ENCODE results near the gene CCL25.
"Not testable (repeated sequence)": the region's sequence is repeated elsewhere in the genome, so short reads cannot be mapped to it uniquely, and the experiment has no call there.

CCL25 gene, protein sequence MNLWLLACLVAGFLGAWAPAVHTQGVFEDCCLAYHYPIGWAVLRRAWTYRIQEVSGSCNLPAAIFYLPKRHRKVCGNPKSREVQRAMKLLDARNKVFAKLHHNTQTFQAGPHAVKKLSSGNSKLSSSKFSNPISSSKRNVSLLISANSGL

DNA sequence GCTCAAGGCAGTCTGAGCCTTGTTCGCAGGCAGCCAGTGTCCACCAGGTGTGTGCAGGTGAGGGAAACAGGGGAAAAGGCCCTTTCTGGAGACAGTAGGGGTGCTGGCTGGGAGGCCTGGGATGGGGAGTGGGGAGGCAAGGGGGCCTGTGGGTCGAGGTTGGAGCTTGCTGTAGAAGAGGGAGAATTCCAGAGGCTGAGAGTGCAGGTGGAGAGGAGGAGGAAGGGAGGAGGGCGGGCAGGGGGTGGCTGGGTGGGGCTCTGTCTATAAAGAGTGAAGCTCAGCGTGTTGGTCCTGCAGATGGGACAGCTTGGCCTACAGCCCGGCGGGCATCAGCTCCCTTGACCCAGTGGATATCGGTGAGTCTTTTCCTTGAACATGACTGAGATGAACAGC, at the start of gene CCL25:
CCL25 (plus strand) TSS at position 297 of the 396 bp plus-strand sequence. CDS start 290 bp downstream, outside the sequence.
- no peak for DNase-seq (ENCODE audit: low read depth, low spot score)

DNA sequence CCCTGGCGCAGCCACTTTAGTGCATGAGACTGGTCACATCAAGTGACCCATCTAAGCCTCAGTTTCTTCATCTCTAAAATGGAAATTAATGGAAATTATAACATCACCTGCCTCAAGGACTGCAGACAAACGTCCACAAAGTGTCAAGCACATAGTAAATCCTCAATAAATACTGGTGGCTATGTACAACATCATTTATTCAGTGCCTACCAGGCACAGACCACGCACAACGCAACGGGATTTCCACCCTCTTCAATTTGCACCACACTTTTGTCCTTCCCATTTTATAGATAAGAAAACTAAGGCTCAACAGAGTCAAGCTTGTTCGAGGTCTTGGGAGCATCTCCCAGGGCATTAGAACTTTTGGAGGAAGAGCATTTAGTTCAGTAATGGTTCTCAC, 48.6 kb upstream of the CCL25 start:
- DNase-seq (ENCODE audit: low read depth, low spot score), result no peak

- DNase-seq (ENCODE audit: low read depth, low spot score), result peak; percentile 51
Observed at GRCh38 chr19:8004723-8005513, 47.6 kb upstream of the CCL25 start.

DNA sequence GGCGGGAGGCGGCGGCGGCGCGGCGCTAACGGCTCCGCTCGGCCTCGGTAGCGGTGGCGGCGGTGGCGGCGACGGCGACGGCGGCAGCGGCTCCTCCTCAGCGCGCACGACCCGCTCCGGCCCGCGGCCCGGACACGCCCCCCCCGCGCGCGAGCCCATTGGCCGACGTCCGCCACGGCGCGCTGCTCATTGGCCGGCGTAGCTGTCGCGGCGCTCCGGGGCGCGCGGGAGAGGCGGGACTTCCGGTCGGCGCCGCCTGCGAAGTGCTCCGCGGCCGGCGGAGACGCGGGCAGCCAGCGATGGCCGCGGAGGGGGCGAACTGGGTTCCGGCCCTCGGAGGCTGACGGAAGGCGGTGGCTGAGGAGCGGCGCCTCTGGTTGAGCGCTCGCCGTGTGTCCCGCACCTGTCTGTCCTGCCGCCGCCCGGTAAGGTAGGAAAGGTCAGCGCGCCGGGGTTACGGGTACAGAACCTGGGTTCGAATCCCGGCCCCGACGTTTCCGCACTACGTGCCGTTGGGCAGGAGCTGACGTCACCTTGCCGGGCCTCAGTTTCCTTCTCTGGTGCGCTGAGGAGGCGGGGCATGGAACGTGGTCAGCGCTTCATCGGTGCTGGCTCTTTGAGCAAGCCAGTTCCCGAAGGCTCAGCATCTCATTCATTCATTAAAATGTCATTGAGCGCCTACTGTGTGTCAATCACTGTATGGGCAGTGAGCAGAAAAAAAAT, 46.9 kb upstream of the CCL25 start, which contains the start of gene ELAVL1:
ELAVL1 (minus strand) TSS at position 108 of the 723 bp plus-strand sequence. CDS start 13,826 bp downstream, outside the sequence.
- DNase-seq (ENCODE audit: low read depth, low spot score), result peak; percentile 98

DNA sequence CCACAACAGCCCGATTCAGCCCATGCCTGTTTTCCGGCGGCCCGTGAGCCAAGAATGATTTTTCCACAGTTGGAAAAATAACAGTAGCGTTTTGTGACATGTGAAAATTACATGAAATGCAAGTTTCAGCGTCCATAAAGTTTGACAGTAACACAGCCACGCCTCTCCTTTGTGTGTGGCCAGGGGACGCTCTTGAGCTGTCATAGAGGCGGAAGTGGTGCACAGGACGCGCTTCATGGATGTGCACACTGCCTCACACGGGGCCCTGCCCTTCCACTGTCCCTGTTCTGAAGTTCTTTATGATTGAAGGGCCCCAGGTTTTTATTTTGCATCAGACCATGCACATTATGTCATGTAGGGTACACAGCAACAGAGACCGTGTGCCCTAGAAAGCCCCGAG, 34.8 kb upstream of the CCL25 start:
- DNase-seq (ENCODE audit: low read depth, low spot score), result no peak

DNA sequence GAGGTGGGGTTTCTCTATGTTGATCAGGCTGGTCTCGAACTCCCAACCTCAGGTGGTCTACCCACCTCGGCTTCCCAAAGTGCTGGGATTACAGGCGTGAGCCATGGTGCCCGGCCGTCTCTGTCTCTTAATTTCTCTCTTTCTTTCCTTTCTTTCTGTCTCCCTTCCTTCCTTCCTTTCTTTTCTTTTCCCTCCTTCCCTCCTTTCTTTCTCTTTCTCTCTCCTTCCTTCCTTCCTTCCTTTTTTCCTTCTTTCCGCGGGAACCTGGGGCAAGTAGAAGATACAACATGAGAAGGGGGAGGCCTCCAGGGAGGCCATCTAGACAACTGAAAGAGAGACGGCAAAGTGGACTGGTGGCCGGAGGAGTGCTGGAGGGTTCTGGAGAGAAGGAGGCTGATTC, 31.9 kb upstream of the CCL25 start:
- no peak for DNase-seq (ENCODE audit: low read depth, low spot score)

GRCh38 chr19:8021374-8021773, 31.2 kb upstream of the CCL25 start:
- no peak for DNase-seq (ENCODE audit: low read depth, low spot score)

- no peak for DNase-seq (ENCODE audit: low read depth, low spot score)
Observed at GRCh38 chr19:8022275-8022674, 30.3 kb upstream of the CCL25 start.

GRCh38 chr19:8023371-8023770, 29.2 kb upstream of the CCL25 start:
- no peak for DNase-seq (ENCODE audit: low read depth, low spot score)

- not testable (repeated sequence) for DNase-seq (ENCODE audit: low read depth, low spot score)
Observed at GRCh38 chr19:8024256-8024655, 28.3 kb upstream of the CCL25 start.

GRCh38 chr19:8025316-8025715, 27.2 kb upstream of the CCL25 start:
- no peak for DNase-seq (ENCODE audit: low read depth, low spot score)

- DNase-seq (ENCODE audit: low read depth, low spot score), result peak; percentile 33
Observed at GRCh38 chr19:8028951-8029491, 23.5 kb upstream of the CCL25 start.

DNA sequence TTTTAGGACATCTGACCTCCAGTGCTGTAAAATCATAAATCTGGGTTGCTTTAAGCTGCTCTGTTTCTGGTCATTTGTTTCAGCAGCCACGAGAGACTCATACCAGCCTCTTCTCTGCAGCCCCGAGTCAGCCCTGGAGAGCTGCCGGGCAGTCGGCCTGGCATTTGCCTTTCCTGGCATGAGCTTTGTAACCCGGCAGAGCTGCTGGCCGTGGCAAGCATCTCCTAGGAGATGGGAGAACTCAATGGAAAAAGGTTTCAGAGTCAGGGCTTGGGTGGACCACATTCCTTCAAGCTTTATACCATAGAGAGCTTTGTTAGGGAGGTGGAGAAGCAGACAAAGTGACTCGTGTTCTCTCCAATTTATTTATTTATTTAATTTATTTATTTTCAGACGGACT, 21.6 kb upstream of the CCL25 start:
- DNase-seq (ENCODE audit: low read depth, low spot score), result peak; percentile 24

- not testable (repeated sequence) for DNase-seq (ENCODE audit: low read depth, low spot score)
Observed at GRCh38 chr19:8033287-8034177, 19.0 kb upstream of the CCL25 start.

DNA sequence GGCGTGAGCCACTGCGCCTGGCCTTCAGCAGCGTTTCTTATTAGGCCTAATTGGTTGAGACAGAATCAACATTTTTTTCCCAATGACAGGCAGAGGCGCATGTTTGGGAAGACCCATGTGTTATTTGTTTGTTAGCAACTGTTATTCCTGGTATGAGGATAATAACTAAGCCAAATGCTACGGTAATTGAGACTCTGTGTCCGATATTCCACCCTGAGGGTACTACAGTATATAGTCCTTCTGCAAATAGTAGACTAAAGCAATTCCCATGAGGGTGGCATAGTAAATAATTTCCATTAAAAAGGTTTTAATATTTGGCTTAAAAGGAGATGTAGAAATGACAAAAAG, 18.4 kb upstream of the CCL25 start:
- DNase-seq (ENCODE audit: low read depth, low spot score), result no peak

GRCh38 chr19:8036434-8037099, 16.0 kb upstream of the CCL25 start:
- no peak for DNase-seq (ENCODE audit: low read depth, low spot score)

DNA sequence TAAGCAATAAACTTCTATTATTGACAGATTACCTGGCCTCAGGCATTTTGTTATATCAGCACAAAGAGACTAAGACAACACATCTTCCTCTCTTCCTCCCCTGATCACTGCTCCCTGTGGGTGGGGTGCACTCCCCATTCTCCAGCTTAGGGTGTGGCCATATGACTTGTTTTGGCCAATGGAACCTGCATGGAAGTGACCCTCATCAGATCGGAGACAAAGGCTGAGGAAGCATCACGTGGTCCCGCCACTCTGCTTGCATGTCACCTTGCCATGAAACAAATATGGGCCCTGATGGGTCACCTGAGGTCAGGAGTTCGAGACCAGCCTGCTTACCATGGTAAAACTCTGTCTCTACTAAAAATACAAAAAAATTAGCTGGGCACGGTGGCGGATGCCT, 13.7 kb upstream of the CCL25 start:
- no peak for DNase-seq (ENCODE audit: low read depth, low spot score)

GRCh38 chr19:8039231-8039630, 13.3 kb upstream of the CCL25 start:
- no peak for DNase-seq (ENCODE audit: low read depth, low spot score)

DNA sequence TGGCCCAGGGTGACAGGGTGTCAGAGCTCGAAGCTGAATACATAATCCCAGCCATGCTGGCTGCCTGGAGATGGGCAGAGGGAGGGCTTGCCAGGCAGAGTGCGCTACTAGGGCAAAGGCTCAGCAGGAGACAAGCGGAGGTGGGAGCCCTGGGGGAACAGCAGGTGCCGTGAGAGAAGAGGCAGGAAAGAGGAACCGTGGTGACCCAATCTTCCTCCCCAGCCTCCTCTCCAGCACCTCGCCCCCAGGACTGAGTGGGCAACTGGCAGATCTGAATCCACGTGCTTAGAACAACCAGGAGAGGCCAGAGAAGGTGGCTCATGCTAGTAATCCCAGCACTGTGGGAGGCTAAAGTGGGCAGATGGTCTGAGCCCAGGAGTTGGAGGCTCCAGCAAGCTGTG, 11.0 kb upstream of the CCL25 start:
- DNase-seq (ENCODE audit: low read depth, low spot score), result no peak

GRCh38 chr19:8042900-8043299, 9.7 kb upstream of the CCL25 start:
- DNase-seq (ENCODE audit: low read depth, low spot score), result no peak

DNA sequence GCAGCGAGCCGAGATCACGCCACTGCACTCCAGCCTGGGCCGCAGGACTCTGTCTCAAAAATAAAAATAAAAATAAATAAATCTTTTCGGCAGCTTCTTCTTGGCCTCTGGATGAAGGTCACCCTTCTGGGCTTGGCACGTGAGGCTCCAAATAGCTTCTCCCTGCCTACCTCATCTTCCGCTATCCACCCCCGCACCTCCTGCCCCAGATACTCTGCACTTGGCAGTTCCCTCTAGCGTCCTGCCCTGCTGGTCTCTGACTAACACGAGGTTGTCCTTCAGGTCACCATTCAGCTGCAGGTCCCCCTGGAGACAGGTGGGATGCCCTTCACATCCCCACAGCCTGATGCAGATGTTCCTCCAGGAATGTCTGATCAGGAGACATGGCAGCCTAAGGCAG, 8.5 kb upstream of the CCL25 start:
- no peak for DNase-seq (ENCODE audit: low read depth, low spot score)

All from astrocyte of the hippocampus (primary cell).